Neutrophil (primary cell): Measurements from ENCODE around the gene ENTREP3.
"Not testable (repeated sequence)": the region's sequence is repeated elsewhere in the genome, so short reads cannot be mapped to it uniquely, and the experiment has no call there.

Experiments used
- H3K27ac ChIP-seq: fragments of 200-600 bp; sonication (generic); 2 replicates; pipeline ENCODE4 v1.5.1; 2016; ENCODE audit warnings: mild to moderate bottlenecking, moderate library complexity
- H3K27me3 ChIP-seq: fragments of 200-600 bp; sonication (generic); 2 replicates; pipeline ENCODE4 v1.6.0; 2016; ENCODE audit warnings: mild to moderate bottlenecking
- H3K36me3 ChIP-seq: fragments of 200-600 bp; sonication (generic); 2 replicates; pipeline ENCODE4 v1.5.1; 2017
- H3K4me1 ChIP-seq, 2 experiments: fragments of 200-600 bp in 1 of 2; sonication (generic) in 1 of 2; 1 replicate in 1 of 2; 2 replicates in 1 of 2; pipeline versions ENCODE4 v1.5.1 to v1.6.1; 2013 to 2016; ENCODE audit warnings: low read depth in 1 of 2, low read length in 1 of 2, mild to moderate bottlenecking in 1 of 2, moderate library complexity in 1 of 2; ENCODE audit not compliant: control insufficient read depth in 1 of 2, insufficient read depth in 1 of 2
- H3K4me3 ChIP-seq, 2 experiments: fragments of 200-600 bp in 1 of 2; sonication (generic) in 1 of 2; 1 replicate in 1 of 2; 2 replicates in 1 of 2; pipeline ENCODE4 v1.5.1; 2013 to 2016; ENCODE audit warnings: low read depth in 1 of 2, low read length in 1 of 2, mild to moderate bottlenecking in 1 of 2, moderate library complexity in 1 of 2
- H3K9me3 ChIP-seq: fragments of 200-600 bp; sonication (generic); 2 replicates; pipeline ENCODE4 v1.5.1; 2016
- CTCF ChIP-seq: fragments of 200-600 bp; sonication (generic); IDR thresholded peaks from 2 replicates; pipeline ENCODE4 v1.5.1; 2016; ENCODE audit warnings: antibody characterized with exemption

Gene ENTREP3

GRCh38 chr1:155247667-155248553 lies 7.4 kb downstream of the ENTREP3 start:
- Histone ChIP-seq H3K27me3 (no peaks in the 10 kb centered on the region), H3K36me3 (no peaks in the 10 kb centered on the region), H3K27ac (no peak overlapping the region), H3K9me3 (no peaks in the 10 kb centered on the region), H3K4me3 (no peak overlapping the region), H3K4me1 (peaks cover 33 to 34% of the 10 kb centered on the region in 2 experiments)
- TF ChIP-seq CTCF = no peak

- H3K4me1 ChIP-seq = peaks cover 44 to 45% of the 10 kb centered on the region in 2 experiments
- H3K27me3 ChIP-seq, H3K9me3 ChIP-seq, H3K36me3 ChIP-seq, H3K27ac ChIP-seq, H3K4me3 ChIP-seq: not testable (repeated sequence)
These were observed 8.5 kb downstream of the ENTREP3 start for GRCh38 chr1:155246796-155247195.

- no peak for TF ChIP-seq CTCF
- Histone ChIP-seq H3K27me3 (no peaks in the 10 kb centered on the region), H3K27ac (peak overlapping the region; percentile 86), H3K4me1 (peaks cover 47 to 52% of the 10 kb centered on the region in 2 experiments), H3K4me3 (peak overlapping the region; percentile 92 to 95), H3K9me3 (no peaks in the 10 kb centered on the region), H3K36me3 (peaks cover under 1% of the 10 kb centered on the region)
These were observed 10.1 kb downstream of the ENTREP3 start for GRCh38 chr1:155245163-155245524.

- Histone ChIP-seq H3K27ac (peak overlapping the region; percentile 86), H3K4me1 (peaks cover 50 to 53% of the 10 kb centered on the region in 2 experiments), H3K4me3 (peak overlapping the region; percentile 92 to 95), H3K27me3 (no peaks in the 10 kb centered on the region), H3K36me3 (peaks cover 6% of the 10 kb centered on the region), H3K9me3 (no peaks in the 10 kb centered on the region)
- peak; percentile 63 for TF ChIP-seq CTCF
These were observed 10.7 kb downstream of the ENTREP3 start for GRCh38 chr1:155244368-155245162.

DNA sequence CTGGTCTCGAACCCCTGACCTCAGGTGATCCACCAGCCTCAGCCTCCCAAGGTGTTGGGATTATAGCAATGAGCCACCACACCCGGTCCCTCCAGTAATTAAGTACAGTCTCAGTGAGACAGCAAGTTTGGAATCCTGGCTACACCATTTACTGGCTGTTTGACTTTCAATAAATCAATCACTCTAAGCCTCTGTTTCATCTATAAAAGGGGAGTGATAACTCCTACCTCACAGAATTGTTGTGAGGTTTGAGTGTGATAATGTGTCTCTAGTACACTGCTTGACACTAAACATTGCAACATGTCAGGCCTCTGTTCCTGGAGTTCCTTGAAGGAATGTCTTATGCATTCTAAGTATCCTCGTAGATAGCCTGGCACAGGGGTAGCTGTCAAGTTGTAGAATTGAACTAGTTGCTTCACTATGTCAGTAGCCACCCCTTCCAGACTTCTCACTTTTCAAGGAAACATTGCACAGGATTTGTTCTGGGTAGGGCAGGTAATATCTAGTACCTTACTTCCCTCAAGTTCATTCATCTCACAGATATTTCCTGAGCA lies 12.4 kb downstream of the ENTREP3 start:
- Histone ChIP-seq H3K36me3 (peaks cover 20% of the 10 kb centered on the region), H3K9me3 (no peaks in the 10 kb centered on the region), H3K27ac (peak overlapping the region; percentile 86), H3K27me3 (no peaks in the 10 kb centered on the region), H3K4me1 (peaks cover 65 to 68% of the 10 kb centered on the region in 2 experiments), H3K4me3 (peak overlapping the region; percentile 59 to 95)
- TF ChIP-seq CTCF = no peak
